BJ (cell line): Measurements from ENCODE around the gene MICALL1. TPM values are rescaled to one million over a fixed set of nuclear protein-coding genes. Genes with fewer than 3 reads are reported as not detected.

ENCODE experiments used
- CTCF ChIA-PET: fragments of 350-600 bp; formaldehyde crosslinking; extraction: SDS; loops from one replicate; lab custom pipeline; 2021; ENCODE audit warnings: antibody characterized with exemption, inconsistent platforms; lab: Yijun Ruan, JAX
- POLR2A ChIA-PET: fragments of 300-600 bp; sonication (Branson Sonifier 250); formaldehyde crosslinking; extraction: SDS; loops from one replicate; lab custom pipeline; 2021; ENCODE audit warnings: antibody characterized with exemption; lab: Charles Lee
- DNase-seq: peaks from one replicate; pipeline ENCODE4 v3.0.0-alpha.2; 2011; ENCODE audit warnings: low read depth
- H3K27me3 ChIP-seq: 2 replicates; pipeline ENCODE4 v1.6.0; 2011; ENCODE audit warnings: low read length; ENCODE audit not compliant: control insufficient read depth, insufficient read depth
- H3K36me3 ChIP-seq: 2 replicates; pipeline ENCODE4 v1.5.1; 2011; ENCODE audit warnings: low read length; ENCODE audit not compliant: control insufficient read depth, insufficient read depth
- H3K4me3 ChIP-seq: 2 replicates; pipeline ENCODE4 v1.5.1; 2011; ENCODE audit warnings: low read depth, mild to moderate bottlenecking, control low read depth, low read length
- CTCF ChIP-seq: IDR thresholded peaks from 2 replicates; pipeline ENCODE4 v1.5.1; 2011; ENCODE audit warnings: low read depth, mild to moderate bottlenecking, control low read depth, inconsistent platforms, low read length, moderate library complexity; ENCODE audit not compliant: insufficient read depth
- polyA plus RNA-seq: library from polyadenylated mRNA; depleted of rRNA; stranded (reverse); fragments of >200 nt; gene quantifications from 2 replicates; pipeline ENCODE4 v1.2.3, GENCODE V29; 2011

Gene MICALL1
- polyA plus RNA-seq, 1 experiment, result 26.5 TPM

- no peak for DNase-seq
- POLR2A ChIA-PET, result no interaction called here
- CTCF ChIA-PET, result interaction anchor here (1.0 to 2.0 kb wide), 2 partner anchors 22 to 110 kb away, joined by 3 to 4 read pairs; partner anchors contain the start of gene MICALL1
- Histone ChIP-seq H3K27me3 (no peaks in the 10 kb centered on the region), H3K4me3 (no peak overlapping the region), H3K36me3 (peaks cover 50% of the 10 kb centered on the region)
- no peak for TF ChIP-seq CTCF
These were observed 21.5 kb downstream of the MICALL1 start for GRCh38 chr22:37927637-37927936.

- H3K27me3 ChIP-seq, result no peaks in the 10 kb centered on the region
- no peak overlapping the region for H3K4me3 ChIP-seq
- DNase-seq, result no peak
- ChIA-PET POLR2A (no interaction called here), CTCF (interaction anchor here (1.3 to 5.8 kb wide), 3 partner anchors 13 to 43 kb away, joined by 3 to 62 read pairs (median 4); no protein-coding TSS in a partner anchor)
- H3K36me3 ChIP-seq, result peaks cover 47% of the 10 kb centered on the region
- no peak for TF ChIP-seq CTCF
These were observed 23.3 kb downstream of the MICALL1 start for GRCh38 chr22:37929390-37929789.

- ChIA-PET CTCF (interaction anchor here (1.0 to 5.8 kb wide), 6 partner anchors 12 to 44 kb away, joined by 3 to 62 read pairs (median 5); partner anchors contain the start of gene MICALL1), POLR2A (no interaction called here)
- H3K36me3 ChIP-seq, result peaks cover 42% of the 10 kb centered on the region
- no peak overlapping the region for H3K4me3 ChIP-seq
- DNase-seq, result no peak
- TF ChIP-seq CTCF, result peak; percentile 68
- no peaks in the 10 kb centered on the region for H3K27me3 ChIP-seq
These were observed 24.3 kb downstream of the MICALL1 start for GRCh38 chr22:37930270-37930951.

DNA sequence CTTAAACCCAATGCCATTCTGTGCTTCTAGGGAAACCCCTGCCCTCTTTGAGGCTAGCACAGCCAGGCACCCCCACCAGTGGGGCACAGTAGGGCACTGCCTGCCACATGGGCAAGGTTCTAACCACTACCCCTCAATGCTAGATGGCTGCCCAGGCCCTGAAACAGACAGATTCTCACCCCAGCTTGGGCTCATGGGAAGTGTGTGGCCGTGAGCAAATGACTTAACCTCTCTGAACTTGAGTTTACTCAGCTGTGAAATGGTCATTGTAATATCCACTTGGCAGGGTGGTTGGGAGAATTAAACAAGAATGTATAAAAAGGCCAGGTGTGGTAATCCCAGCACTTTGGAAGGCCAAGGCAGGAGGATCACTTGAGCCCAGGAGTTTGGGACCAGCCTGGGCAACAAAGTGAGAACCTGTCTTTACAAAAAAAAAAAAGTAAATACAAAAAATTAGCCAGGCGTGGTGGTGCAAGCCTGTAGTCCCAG, 24.9 kb downstream of the MICALL1 start:
- 0 out of 2 replicates have a peak, but pooled peaks have one; percentile 0 for TF ChIP-seq CTCF
- CTCF ChIA-PET, result interaction anchor here (0.6 to 5.8 kb wide), 7 partner anchors 13 to 113 kb away, joined by 3 to 62 read pairs (median 4); partner anchors contain the start of gene MICALL1
- DNase-seq, result no peak
- POLR2A ChIA-PET, result interaction anchor here (0.7 kb wide), 1 partner anchor 1595 kb away, joined by 5 read pairs; no protein-coding TSS in a partner anchor
- H3K36me3 ChIP-seq, result peaks cover 42% of the 10 kb centered on the region
- no peak overlapping the region for H3K4me3 ChIP-seq
- H3K27me3 ChIP-seq, result no peaks in the 10 kb centered on the region

- peaks cover 37% of the 10 kb centered on the region for H3K36me3 ChIP-seq
- no peak overlapping the region for H3K4me3 ChIP-seq
- H3K27me3 ChIP-seq, result no peaks in the 10 kb centered on the region
- no peak for TF ChIP-seq CTCF
- ChIA-PET CTCF (interaction anchor here (1.1 to 5.8 kb wide), 6 partner anchors 22 to 114 kb away, joined by 3 to 62 read pairs (median 4); partner anchors contain the start of genes C22orf23, MICALL1 and POLR2F), POLR2A (interaction anchor here (0.7 kb wide), 1 partner anchor 1594 kb away, joined by 5 read pairs; no protein-coding TSS in a partner anchor)
- no peak for DNase-seq
These were observed 25.8 kb downstream of the MICALL1 start for GRCh38 chr22:37931893-37932389.
